HG02840 (cell line): Measurements from ENCODE around the gene MEOX2.

Source experiments
- ATAC-seq: cut with Tn5 transposase; IDR thresholded peaks from one replicate; pipeline ENCODE4 v1.9.1; 2021; ENCODE audit warnings: mild to moderate bottlenecking, moderate library complexity, moderate number of reproducible peaks; ENCODE audit not compliant: unreplicated experiment, low FRiP score

Gene MEOX2

DNA sequence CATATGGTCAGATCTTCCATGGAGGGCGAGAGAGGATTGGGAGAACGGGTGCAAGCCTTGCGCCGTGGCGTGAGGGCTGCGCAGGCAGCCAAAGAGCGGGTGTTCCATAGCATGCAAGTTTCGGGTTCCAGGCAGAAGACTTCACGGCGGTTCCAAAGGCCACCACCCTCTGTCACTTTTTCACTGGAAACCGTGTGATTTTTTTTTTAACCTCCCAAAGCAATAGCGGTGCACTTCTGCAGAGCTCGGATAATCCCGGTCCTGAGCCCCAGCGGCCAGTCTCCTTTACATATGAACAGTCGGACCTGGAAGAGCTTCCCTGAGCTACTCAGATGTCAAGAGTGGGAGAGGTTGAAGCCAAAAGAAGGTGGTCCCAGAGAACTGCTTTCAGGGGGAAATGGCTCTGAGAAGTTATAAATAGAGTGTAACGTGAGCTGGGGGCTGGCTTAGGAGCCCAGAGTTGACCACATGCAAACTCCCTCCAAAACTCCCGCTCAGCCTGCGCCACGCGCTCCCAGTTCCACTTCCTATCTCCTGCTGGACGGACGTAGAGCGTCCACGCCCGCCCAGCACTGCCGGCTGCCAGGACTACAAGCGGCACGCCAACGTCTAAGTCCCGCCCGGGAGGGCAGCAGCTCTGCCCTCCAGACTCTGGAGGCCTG is at the start of gene MEOX2:
MEOX2 (minus strand) TSS at position 389 of the 662 bp plus-strand sequence; CDS start at position 108, 281 bp downstream.
- no peak for ATAC-seq

DNA sequence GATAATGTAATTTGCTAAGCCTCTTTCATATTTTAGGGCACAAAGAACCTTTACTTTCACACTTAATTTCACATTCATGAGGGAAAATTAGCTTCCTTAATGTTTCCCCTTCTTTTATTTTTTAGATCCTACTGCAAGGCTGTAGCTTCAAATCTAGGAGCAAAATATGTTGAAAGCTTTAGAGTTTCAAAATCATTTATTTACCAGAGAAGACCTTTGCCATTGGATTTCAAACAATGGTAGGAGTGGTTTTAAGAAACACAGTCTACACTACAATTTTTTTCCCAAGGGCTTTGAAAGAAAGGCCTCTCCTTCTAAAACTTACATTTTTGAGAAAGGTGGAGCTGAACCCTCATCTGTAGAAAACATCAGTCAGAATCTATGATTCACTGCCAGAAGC is 43.3 kb upstream of the MEOX2 start:
- no peak for ATAC-seq

DNA sequence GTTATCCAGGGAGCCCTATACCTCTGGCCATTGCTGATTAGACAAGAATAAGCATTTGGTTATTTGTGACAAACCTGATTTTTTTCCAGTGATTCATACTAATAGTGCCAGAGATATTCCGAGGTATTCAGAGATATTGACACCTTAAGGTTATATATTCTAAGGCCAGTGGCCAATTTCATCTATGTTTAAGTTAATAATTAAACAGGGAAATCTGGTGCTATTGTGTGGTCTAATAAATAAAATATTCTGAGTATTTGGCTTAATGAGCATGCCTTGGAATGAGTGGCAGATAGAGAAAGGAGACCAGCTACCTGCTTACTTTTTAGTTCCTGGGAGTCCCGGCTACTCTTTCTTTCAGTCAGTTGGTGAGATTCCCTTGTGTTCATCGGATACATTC is 38.6 kb upstream of the MEOX2 start:
- ATAC-seq: no peak

DNA sequence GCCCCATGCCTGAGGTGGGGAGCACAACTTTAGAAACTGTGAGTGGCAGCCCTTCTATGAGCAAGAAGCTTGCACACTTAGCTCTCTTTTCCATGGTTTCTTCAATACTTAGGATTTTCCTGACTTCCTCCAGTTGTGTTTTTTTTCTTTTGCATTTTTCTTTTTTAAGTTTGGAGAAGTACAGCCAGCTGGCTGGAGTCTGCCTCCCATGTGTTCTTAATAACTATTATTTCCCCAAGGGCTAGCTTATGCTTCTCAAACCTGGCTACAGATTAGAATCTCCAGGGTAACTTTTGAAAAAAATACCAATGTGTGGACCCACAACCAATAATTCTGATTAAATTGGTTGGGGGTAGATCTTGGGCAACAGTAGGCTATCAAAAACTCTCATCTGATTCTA is 37.4 kb upstream of the MEOX2 start:
- no peak for ATAC-seq

DNA sequence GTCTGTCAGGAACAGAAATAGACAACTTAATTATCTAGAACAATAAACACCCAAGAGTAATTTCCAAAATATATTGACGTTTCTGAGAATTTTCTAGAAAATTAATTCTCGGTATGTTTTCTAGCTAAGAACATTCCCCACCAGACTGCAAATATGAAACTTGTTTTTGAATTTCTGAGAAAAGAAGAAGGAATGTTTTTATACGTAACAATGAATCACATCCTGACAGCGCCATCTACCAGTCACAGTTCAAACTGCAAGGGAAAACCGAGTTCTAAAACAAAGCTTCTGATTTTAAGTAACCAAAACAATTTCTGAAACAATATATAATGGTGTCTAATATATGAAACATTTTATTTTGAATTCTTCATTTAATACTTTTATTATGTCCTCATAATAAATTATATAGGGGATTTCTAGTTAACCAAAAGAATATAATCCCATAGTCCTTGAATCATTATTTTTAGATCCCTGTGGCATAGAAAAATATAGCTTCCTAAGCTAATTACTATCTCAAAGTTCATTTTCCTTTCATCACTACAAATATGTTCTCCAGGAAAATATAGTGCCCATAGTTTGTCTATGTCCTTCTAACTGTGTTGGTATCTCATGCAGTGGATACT is 34.5 kb upstream of the MEOX2 start:
- no peak for ATAC-seq

DNA sequence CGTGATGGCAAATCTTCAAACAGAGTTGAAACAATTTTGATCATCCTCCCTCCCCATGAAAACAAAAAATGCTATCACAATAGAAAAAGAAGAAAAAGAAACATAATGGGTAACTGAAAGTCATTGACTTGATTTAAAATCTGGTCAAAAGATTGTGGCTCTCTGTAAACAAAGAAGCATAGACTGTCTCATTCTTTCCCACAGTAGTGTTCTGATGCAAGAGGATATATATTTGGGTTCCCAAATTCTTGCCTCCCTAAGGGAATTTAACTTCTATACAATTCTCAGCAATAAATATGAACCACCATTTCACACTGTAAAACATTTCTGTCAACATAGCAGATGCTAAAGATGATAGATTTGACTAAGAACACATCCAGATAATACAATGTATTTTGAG is 32.8 kb upstream of the MEOX2 start:
- ATAC-seq: no peak

DNA sequence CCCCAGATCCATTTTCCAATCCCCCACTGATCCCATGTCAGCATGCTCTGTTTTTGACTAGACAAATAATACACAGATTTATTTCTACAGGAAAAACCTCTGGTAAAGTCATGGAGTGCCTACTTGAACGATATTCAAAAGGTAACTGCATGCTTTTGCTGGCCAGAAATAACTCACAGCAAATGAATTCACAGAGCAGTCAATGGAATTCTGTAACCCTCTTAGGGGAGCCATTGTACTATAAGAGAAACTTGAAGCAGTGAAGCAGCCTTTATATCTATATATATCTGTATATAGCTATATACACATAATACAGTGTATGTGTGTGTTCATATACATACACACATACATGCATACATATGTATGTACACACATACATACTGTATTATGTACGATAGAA is 29.0 kb upstream of the MEOX2 start:
- no peak for ATAC-seq

DNA sequence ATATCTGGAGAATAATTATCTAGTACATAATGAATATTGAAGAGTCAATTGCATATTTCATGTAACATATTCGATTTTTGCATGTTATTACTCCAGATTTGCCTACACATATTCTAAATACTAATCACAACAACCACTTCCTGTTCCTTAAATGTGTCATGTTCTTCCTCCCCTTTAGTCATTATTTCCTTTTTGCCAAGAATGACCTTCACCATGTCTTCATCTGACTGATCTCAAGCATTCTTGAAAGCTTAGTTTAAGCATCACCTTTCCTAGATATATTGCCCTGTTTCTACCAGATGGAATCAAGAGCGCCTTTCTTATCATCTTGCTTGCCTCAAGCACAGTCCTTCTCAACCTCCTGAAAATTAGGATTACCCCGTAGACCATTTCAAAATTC is 23.5 kb upstream of the MEOX2 start:
- no peak for ATAC-seq

DNA sequence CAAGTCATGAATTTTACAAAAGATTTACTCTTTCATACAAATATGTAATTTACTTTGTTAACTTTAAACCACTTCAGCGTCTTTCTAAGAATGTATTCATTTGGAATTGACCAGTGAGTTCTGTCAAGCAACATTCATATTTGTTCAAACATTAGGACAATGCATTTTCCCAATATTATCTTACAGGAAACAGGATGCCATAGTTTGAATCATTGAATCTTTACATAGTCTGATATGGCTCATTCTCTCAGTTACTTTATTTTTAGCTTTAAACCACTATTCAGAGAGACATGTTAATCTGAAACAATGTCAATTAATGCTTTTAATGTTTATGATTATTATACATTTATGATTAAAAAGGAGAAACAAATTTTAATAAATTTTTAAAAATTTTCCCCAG is 21.1 kb upstream of the MEOX2 start:
- no peak for ATAC-seq

DNA sequence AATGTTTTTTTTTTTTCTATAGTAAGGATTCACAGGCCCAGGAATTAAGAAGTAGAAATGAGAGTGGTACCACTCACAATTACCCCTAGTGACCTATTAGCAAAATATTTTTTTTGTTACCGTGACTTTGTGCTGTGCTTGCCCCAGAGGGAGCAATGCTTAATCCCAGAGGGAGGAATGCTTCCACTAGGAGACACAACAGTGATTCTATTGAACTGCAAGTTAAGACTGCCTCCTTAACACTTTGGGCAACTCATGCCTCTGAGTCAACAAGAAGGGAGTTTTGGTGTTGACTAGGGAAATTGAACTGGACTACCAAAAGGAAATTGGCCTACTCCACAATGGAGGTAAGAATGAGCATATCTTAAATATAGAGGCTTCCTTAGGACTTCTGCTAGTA is 17.2 kb upstream of the MEOX2 start:
- no peak for ATAC-seq

DNA sequence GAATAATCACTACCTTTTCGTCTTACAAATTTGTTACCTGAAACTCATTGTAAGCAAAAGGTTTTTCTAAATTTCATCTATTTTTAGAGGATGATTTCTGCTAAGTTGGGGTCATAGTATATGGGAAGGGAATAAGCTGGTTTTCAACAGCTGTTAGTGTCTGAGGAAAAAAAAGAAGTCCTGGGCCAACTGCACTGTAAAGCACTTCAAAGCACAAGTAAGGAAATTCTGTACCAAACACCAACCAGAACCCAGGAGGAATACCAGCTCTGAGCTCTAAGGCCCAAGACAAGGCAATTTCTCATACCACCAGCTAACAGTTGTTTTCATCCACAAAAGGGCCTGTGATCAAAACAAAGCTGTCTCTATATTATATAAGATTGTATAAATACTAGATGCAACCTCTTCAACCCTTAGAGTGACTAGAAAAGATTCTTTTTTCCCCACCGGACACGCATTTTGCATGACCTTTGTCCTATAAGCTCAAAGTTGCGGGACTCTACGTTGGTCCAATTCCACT is 6.1 kb upstream of the MEOX2 start:
- ATAC-seq: no peak

DNA sequence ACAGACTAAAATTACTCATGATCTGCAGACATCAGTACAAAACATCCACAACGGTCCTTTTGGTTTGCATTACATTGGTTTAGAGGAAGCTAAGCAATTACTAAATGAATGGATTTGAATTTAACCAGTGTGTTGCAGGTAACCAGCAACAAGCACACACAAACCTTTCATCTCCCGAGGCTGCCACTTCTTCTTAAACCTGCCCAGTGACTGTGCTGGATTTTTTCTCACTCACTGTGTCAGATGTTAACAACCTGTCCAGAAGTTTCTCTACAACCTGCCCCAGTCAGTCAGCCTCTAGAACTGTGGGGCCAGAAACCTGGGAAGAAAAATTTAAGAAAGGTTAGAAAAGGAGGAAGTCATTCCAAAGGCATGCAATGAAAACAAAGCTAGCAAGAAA is 2.4 kb upstream of the MEOX2 start:
- no peak for ATAC-seq

DNA sequence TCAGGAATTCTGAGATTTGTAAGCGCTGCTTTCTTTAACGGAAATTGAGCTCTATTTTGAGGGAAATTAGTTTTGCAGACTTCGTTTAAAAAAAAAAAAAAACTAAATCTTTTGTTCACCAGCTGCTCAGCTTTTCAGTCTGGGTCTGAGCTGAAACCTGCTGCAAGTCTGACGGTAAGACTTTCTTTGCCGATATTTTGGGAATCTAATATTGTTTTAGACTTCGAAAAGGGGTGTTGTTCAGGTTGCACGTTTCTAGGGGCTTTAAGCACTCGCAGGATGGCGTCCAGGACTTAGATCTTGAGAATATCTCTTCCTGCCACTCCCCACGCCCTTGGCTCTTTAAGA is 1.8 kb upstream of the MEOX2 start:
- ATAC-seq: no peak

DNA sequence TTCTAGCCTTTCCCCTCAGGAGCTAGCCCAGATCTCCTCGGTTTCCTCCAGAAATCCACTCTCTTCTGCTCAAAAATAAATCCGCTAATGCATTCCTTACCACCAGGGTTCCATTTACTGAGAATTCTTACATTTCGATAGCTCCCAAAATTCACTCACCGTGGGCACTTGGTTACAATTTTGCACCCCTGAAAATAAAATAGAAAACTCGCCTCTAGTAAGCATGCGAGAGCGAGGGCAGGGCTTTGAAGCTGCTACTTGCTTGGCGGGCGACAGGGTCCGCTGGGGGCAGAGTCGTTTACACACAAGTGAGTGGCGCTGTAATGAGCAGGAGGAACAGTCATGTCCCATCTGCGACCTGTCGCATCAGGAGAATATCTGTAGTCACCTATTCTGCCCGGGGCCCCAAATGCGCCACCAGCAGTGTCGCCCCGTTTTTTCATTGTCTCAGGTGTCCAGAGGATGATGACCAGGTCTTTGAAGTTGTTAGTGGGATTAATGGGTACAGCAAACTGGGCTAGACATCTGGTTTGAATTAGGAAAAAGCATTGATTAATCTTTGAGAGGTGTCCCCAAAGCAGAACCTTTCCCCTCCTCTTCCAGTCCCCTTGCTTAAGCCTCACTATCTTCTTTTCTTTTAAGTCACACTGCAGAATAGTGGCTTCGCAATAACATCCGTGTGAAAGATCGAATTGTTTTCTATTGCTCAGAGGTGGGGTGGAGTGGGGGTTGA is 1.2 kb upstream of the MEOX2 start:
- ATAC-seq: no peak

DNA sequence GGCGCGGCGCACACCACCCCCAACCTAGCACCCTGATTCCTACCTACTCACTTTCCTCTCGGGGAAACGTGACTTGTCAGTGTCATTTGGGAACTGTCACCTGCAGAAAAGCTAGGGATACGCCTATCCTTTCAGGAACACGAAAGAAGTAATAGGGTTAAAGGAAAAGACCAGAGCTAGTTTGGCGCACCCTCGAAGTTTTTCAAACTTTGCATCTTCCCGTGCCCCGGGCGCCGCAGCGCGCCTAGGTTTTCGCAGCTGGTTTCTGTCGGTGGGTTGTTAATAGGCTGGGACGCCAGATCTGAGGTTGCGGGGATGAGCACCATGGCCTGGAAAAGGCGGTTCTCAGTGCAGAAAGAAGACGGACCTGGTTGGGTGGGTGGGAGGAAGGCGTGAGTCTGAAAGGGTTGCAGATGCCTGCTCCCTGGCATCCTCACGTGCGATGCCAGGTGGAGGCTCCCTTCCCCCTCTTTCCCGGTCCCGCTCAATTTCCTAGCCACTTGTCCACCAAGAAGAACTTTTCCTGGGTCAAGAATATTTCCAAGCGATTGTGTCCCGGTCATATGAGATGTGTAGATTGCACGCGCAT is 568 bp upstream of the MEOX2 start:
- no peak for ATAC-seq

DNA sequence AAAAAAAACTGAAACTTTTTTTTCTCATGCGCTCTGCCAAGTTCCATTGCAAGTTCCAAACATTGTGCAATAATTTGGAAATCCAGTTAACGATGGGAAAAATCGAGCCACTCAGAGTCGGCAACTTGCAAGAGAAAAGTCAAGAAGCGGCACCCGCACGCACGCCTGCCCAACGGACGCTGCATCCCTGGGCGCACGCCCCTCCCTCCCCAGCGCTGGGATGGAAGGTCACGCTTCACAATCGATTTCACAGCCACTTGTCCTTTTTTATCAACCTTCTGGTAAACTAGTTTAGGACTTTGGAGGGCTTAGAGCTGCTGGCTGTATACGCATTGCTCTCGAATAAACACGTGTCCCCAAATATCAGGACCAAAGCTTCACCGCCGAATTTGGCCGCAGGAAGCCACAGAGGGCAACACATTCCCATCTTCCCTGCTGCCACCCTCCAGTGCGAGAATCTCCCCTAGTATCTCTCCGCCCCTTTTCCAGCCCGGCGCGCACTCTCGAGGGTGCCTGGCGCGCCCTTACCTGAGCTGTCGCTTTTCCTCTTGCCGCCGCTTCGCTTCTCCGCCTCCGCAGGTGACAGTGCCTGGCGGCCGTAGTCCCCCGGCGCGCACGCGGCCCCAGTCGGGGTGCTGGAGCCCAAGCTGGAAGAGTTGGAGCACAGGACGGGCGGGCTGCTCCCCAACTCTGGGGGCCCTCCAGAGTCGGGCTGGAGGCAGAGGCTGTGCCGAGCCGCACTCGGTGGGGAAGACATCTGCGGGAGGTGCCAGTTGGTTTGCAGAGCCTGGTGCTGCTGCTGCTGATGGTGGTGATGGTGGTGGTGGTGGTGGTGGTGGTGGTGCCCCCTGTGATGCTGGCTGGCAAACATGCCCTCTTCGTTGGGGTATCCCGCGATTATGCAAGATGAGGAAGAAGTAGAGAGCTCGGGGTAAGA is 857 bp downstream of the MEOX2 start:
- no peak for ATAC-seq

DNA sequence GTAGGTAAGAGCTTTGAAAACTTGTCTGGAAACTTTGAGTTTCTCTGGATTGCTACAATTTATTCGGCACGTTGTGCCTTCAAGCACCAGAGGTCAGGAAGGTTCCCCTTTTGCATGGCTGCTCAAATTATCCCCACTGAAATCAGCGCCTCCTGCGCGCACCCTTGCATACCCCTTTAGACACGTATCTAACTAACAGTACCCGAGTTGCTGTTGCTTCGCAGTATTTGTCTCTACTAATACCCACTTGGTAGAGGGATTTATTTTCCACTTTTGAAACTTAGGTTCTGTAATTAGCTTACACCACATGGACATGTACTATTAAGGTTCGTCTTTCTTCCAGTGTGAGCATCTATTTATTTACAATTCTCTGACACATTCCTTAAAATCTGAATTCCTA is 1.6 kb downstream of the MEOX2 start:
- no peak for ATAC-seq

DNA sequence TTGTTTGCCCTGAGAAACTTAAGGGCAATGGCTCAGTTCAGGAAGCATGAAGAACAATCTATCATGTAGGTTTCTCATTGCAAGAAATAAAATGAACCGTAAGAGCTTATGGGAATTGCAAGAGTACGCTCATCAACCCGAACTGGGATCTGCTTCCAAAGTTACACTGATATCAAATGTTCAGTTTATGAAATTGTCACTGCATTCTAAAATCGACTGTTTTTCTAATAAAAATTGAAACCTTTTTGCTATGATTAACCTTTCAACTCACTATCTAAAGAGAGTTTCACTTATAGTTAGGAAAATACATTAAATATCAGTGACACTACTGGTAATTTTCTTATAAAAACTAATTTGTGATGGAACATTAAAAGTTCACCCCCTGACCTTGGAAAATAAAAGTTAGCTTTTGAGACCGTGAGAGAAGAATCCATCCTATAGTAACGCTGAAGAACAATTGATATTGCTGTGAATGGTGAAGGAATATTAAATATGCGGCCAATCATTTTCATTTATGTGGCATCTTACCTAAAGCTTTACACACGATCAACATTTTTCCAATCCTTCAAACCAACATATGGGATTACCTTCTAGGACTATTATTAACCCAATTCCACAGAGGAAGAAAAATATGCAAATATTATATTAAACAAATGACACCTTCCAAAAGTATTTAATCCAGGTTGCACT is 2.2 kb downstream of the MEOX2 start:
- no peak for ATAC-seq

DNA sequence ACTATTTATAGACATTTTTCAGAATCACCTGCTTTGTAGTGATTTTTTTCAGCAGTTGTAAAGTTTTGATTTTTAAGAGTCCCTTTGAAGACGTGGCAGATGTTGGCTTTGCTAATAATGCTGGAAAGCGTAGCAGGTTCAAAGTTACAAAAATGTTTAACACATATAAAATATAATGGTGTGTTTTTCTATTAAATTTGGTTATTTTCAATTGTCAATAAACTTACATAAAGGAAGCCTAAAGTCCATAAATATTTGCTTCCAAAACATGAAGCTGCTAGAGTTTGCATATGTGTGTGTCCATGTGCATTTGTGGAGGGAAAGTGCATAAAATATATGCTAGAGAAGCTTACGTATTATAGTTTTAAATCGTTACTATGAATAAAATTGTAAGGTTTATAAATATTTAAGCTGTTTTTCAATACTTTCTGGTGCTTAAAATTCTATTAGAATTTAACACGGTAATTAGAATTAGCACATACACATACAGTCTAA is 3.7 kb downstream of the MEOX2 start:
- no peak for ATAC-seq

DNA sequence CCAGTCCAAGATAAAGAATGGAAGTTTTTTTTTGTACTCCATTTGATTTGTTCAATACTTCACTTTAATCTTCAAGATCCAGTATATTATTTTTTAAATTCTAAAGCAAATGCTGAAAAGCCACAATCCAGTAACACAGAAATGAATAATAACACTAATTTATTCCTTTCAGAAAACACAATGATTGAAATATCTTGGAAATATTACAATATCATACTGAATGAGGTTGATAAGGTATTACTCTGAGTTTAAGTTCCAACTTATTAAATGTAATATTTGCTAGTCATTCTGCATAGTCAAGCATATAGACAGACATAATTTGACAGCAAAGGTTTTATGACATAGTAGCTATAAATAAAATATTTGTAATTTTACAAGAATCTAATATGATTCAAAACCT is 4.4 kb downstream of the MEOX2 start:
- ATAC-seq: no peak
